ENCODE measurements around the gene STIM1.

- no peak for TF ChIP-seq NFIC (IDR thresholded peaks at IDR 0.05; ENCODE audit: low read depth, low read length)
- TF ChIP-seq POLR2A (IDR thresholded peaks at IDR 0.05; ENCODE audit: low read depth, low read length) = no peak
- no peak for TF ChIP-seq CBFB (IDR thresholded peaks at IDR 0.05; ENCODE audit: low read depth)
Observed at GRCh38 chr11:3820971-3821370, 34.5 kb upstream of the STIM1 start.

Measured in GM12878 (cell line).